GM21619 (cell line): ENCODE data around the gene VPREB3.
A peak's percentile ranks its signal among the peaks of the same experiment; 100 is the strongest.
"Not testable (repeated sequence)": the region's sequence is repeated elsewhere in the genome, so short reads cannot be mapped to it uniquely, and the experiment has no call there.

Experiments
- ATAC-seq: cut with Tn5 transposase; IDR thresholded peaks from one replicate; pipeline ENCODE4 v1.9.1; 2021; ENCODE audit not compliant: unreplicated experiment

The VPREB3 gene

GRCh38 chr22:23744485-23744884 is 9.7 kb downstream of the VPREB3 start:
- no peak for ATAC-seq

DNA sequence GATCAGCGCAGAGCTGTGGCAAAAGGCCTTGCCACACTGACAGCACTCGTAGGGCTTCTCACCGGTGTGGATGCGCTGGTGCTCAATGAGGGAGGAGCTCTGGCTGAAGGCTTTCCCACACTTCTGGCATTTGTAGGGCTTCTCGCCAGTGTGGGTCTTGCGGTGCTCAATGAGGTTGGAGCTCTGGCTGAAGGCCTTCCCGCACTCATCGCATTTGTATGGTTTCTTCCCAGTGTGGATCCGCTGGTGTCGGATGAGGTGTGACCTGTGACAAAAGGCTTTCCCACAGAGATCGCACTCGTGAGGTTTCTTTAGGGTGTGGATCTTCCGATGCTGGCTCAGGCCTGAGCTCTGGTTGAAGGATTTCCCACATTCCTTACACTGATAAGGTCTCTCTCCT is 10.2 kb downstream of the VPREB3 start:
- no peak for ATAC-seq

DNA sequence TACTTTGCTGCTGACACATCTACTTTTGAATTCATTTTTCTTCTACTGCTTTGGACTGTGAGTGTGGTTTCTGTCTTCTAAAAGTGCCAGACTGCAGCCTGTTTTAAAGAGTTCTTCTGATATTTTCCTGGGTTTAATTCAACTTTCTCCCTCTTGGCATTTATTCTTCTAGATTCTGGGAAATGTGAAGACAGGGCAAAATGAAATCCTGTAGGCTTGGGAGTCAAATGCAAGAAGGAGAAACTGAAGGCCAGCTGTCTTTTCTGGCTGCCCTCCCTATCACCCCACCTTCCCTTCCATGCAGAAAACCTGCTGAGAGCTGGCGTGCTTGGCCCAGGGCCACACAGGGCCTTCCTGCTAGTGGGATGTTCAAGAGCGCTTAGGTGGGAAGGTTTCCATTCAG is 10.9 kb downstream of the VPREB3 start:
- ATAC-seq = no peak

DNA sequence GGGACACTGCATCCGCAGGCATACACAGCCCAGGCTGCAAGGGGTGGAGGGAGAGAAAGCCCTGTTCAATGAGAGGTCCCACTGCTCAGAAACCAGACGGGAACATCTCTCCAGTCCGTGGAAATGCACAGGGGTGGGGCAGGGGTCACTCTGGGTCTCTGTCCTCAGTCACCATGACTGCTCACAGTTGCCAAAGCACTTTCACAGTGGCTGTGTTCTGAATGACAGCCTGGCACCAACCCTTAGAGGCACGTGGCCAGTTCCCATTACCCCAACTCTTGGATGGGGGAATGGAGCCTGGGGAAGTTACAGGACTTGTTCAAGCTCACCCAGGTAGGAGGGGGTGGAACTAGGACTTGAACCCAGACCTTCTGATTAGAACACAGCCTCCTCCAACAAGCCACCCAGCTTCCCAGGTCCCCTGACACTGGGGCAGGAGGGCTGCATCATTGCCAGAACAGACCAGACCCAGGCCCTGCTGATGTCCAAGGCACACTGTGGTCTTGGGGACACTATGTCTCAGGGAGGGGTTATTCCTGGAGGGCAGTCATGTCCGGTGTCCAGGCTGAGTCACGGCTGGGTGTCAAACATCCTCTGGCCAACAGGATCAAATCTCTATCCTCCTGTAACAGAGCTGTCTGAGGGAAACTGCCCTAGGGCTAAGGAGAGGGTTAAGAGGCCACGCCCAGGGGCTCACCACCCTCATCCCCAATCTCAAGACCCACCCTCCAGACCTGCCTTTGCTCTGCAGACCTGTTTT is 11.5 kb downstream of the VPREB3 start:
- ATAC-seq = no peak

- ATAC-seq = no peak
These were observed 16.5 kb downstream of the VPREB3 start for GRCh38 chr22:23737696-23738095.

DNA sequence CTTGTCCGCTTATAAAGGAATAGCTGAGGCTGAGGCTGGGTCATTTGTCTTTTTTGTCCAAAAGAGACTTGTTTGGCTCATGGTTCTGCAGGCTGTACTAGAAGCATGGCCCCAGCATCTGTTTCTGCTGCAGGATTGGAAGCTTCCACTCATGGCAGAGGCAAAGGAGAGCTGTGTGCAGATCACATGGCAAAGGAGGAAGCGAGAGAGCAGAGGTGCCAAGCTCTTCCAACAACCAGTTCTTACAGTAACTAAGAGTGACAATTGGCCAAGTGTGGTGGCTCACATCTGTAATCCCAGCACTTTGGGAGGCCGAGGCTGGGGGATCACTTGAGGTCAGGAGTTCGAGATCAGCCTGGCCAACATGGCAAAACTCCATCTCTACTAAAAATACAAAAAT is 26.1 kb downstream of the VPREB3 start:
- not testable (repeated sequence) for ATAC-seq

DNA sequence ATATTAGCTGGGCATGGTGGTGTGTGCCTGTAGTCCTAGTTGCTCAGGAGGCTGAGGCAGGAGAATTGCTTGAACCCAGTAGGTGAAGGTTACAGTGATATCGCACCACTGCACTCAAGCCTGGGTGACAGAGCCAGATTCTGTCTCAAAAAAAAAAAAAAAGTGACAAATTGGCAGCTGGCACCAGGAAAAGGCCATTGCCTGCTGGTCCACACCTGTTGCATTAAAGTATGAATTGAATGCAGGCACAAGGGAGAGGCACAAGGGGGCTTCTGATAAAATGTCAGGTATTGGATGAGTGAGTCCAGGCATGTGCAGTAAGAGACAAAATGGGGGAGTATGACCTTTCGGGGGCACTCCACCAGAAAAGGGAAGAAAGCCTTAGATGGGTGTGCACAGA is 31.5 kb downstream of the VPREB3 start:
- ATAC-seq = no peak

GRCh38 chr22:23722160-23722559 is 32.1 kb downstream of the VPREB3 start:
- no peak for ATAC-seq

- no peak for ATAC-seq
These were observed 33.4 kb downstream of the VPREB3 start for GRCh38 chr22:23720855-23721254.

- no peak for ATAC-seq
These were observed 35.7 kb downstream of the VPREB3 start for GRCh38 chr22:23718371-23719165.

DNA sequence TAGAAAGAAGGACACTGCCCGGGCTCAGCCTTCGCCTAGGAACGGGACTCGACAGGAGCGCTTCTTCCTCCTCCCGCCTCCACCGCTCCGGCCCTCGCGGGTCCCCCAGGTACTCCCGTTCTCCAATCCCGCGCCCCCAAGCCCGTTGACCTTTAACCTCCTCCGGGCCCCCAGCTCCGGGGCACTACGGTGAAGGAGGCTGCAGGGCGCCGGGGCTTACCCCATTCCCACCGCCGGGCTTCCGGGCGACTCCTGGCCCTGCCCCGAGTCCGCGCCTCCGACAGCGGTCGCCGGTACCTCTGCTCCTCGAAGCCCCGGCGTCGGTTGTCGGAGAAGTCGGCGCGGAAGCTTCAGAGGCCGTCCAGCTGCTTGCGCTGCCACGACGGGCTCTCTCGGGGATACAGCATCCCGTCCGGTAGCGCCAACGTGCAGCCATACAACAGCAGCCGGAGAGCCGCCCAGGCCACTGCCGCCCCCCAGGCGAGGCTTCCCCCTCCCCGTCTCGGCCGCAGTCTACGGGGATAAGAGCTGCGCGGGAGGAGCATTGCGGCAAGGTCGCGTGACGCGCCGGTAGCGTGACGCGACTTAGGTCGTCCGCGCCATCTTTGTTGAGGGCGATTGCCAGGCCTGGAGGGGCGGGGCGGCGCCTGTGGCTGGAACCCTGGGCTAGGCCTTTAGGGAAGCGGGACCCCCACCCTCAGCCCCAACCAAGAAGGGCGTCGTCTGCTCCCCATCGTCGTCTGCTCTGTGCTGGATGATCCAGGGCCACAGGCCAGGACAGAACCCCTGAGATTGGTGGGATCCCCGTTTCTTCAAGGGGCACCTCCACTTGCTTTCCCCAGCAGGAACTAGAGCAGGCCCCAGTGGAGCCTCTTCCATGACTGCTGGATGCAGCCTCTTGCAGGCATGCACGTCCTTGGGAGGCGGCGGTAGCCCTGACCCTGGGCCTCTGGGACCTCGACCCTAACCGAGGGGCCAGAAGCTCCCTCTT is 37.1 kb downstream of the VPREB3 start:
- peak; percentile 77 for ATAC-seq

- no peak for ATAC-seq
These were observed 38.3 kb downstream of the VPREB3 start for GRCh38 chr22:23715806-23716375.

GRCh38 chr22:23714596-23715578 is 39.3 kb downstream of the VPREB3 start:
- ATAC-seq = no peak

DNA sequence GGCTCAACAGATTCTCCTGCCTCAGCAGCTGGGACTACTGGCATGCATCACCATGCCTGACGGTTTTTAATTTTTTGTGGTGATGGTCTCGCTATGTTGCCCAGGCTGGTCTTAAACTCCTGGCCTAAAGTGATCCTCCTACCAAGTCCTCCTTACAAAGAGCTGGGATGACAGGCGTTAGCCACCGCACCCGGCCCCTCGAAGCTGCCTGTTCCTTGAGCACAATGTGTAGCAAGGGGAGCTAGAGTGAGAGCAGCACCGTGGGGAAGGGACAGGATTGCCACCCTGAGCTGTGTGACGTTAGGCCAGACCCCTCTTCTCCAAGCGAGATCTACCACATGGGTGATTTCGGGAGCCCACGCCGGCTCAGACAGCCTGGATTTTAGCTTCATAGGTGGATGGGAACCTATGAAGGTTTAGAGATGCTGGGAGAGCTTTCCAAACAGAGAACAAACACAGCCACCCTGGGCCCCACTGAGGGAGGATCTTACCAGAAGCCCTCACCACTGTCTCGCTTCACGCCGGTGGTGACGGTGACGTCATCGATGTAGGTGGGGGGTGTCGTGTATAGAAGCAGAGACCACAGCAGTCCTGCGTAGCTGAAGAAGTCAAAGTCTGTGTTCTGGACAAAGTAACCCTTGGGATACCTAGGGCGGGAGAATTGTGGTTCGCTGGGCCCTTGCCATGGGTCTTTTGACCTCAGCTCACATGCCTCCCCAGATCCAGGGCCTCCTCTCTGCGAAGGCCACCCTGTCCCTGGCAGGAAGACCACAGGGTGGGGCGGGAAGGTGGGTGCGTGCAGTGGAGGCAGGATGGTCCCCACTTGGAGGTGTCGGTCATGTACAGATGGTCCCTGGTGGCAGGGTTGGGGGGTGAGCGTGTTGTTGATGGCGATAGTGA is 40.3 kb downstream of the VPREB3 start:
- no peak for ATAC-seq

- ATAC-seq = no peak
These were observed 42.0 kb downstream of the VPREB3 start for GRCh38 chr22:23712256-23712655.

DNA sequence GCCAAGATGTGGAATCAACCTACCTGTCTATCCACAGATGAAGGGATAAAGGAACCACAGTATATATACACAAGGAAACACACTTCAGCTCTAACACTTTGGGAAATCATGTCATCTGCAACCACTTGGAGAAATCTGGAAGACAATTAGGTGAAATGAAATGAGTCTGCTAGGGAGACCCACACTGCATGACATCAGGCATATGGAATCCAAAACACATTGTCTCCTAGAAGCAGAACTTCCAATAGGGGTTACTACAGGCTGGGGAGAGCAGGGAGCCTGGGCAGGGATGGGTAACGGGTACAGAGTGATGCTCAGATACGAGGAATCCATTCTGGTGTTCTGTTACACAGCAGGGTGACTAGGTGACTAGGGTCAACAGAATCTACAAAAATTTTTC is 45.1 kb downstream of the VPREB3 start:
- no peak for ATAC-seq

DNA sequence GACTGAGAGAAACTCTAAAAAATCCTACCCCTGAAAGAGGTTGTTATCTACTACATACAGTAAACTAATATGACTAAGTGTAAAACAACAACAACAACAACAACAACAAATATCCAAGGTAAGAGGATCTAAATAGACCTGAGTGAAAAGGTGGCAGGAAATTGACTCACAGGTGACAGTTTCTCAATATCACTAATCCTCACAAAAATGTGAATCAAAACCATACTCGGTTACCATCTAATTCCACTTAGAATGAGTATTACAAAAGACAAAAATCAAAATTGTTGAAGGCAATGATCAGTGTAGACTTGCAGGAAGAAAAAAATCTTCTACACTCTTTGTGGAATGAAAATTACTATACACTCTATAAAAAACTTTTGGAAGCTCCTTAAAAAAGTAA is 46.0 kb downstream of the VPREB3 start:
- ATAC-seq = no peak

- ATAC-seq = no peak
These were observed 48.9 kb downstream of the VPREB3 start for GRCh38 chr22:23705358-23705757.

DNA sequence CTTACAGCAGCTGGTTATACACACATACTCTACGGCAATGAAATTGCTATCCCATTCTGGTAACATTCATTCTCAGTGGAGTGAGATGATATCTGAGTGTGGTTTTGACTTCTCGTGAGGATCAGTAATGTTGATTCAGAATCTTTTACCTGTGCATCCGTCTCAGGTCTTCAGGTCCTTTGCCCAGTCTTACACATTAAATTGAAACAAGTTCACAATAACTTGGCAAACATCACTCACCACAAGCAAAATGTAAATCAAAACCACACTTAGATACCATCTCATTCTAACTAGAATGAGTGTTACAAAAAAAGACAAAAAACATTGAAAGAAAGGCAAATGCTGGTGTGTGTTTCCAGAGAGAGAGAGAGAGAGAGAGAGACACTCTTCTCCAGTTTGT is 49.4 kb downstream of the VPREB3 start:
- ATAC-seq = no peak
